Prostate gland (tissue), 2 donors: ENCODE results near the gene OSCP1. TPM values are rescaled to one million over a fixed set of nuclear protein-coding genes. Genes with fewer than 3 reads are reported as not detected.
"Not testable (repeated sequence)": the region's sequence is repeated elsewhere in the genome, so short reads cannot be mapped to it uniquely, and the experiment has no call there.

Source experiments
- DNase-seq: peaks from one replicate; pipeline ENCODE4 v3.0.0-alpha.2; 2019; ENCODE audit warnings: low spot score
- H3K27ac ChIP-seq, 2 donors: fragments of 200-600 bp; sonication (generic); 2 replicates each; pipeline ENCODE4 v1.5.1; 2017 to 2019
- H3K27me3 ChIP-seq: fragments of 200-600 bp; sonication (generic); replicated peaks from 2 replicates; pipeline ENCODE4 v1.5.1; 2019; ENCODE audit not compliant: insufficient read depth
- H3K36me3 ChIP-seq, 2 donors: fragments of 200-600 bp; sonication (generic); 1 replicate in 1 of 2; 2 replicates in 1 of 2; pipeline versions ENCODE4 v1.5.1 to v1.8.1; 2017 to 2019
- H3K4me1 ChIP-seq: fragments of 200-600 bp; sonication (generic); replicated peaks from 2 replicates; pipeline ENCODE4 v1.5.1; 2019
- H3K4me3 ChIP-seq, 2 donors: fragments of 200-600 bp; sonication (generic); 2 replicates each; pipeline ENCODE4 v1.5.1; 2017 to 2019
- H3K9me3 ChIP-seq: fragments of 200-600 bp; sonication (generic); 2 replicates; pipeline ENCODE4 v1.5.1; 2017
- CTCF ChIP-seq, 4 experiments: fragments of 200-600 bp in 2 of 4; fragments of 450-650 bp in 2 of 4; sonication (generic) in 2 of 4; IDR thresholded peaks; 1 replicate in 3 of 4; 2 replicates in 1 of 4; pipeline ENCODE4 v1.5.1; 2016 to 2019; ENCODE audit warnings: antibody characterized with exemption in 4 of 4, mild to moderate bottlenecking in 2 of 4, moderate library complexity in 2 of 4
- POLR2A ChIP-seq: fragments of 450-650 bp; IDR thresholded peaks from one replicate; pipeline ENCODE4 v1.6.1; 2016; ENCODE audit warnings: antibody characterized with exemption, mild to moderate bottlenecking
- POLR2AphosphoS5 ChIP-seq: sonication (generic); formaldehyde crosslinking; IDR thresholded peaks from one replicate; pipeline ENCODE4 v1.6.1; 2017; ENCODE audit warnings: antibody characterized with exemption
- WGBS: methylation state at CpG from one replicate; pipeline ENCODE4 v1.1.5; 2018; 5-methylcytosine and 5-hydroxymethylcytosine counted together
- intact Hi-C: fragments of 100-400 bp; cut with DNase I; formaldehyde crosslinking; loops from one replicate; pipeline ENCODE4 v1.14.2; 2022
- total RNA-seq, 2 donors: library from RNA; depleted of rRNA; stranded (reverse); fragments of >200 nt; gene quantifications; one replicate each; pipeline ENCODE4 v1.1.0, GENCODE V29; 2016

OSCP1 gene
- 10 to 100 TPM; 16.7 to 25.6 TPM for total RNA-seq

- Histone ChIP-seq H3K36me3 (peaks cover 0 to 3% of the 10 kb centered on the region in 2 donors), H3K27ac (peak within 1 kb of the TSS; percentile 95 to 98), H3K4me3 (peak within 1 kb of the TSS; percentile 48 to 67), H3K4me1 (no peaks in the 10 kb centered on the region), H3K27me3 (no peaks in the 10 kb centered on the region), H3K9me3 (no peaks in the 10 kb centered on the region)
- intact Hi-C loops = no loop called here
- DNase-seq = peak; percentile 96
- TF ChIP-seq POLR2A = peak; percentile 91
- TF ChIP-seq POLR2AphosphoS5 = peak; percentile 97
- TF ChIP-seq CTCF (IDR thresholded peaks at IDR 0.05) = no peak
- under 1% methylated on average over 41 of the region's 48 CpGs for WGBS
Measured at GRCh38 chr1:36450270-36450918, at the start of gene OSCP1. Gene OSCP1, minus strand, starts transcription at chr1:36450451. Its CDS starts 82 bp downstream, at chr1:36450369.

- H3K27ac ChIP-seq = no peak overlapping the region
- no peaks in the 10 kb centered on the region for H3K36me3 ChIP-seq
- TF ChIP-seq POLR2A (no peak), POLR2AphosphoS5 (no peak), CTCF (IDR thresholded peaks at IDR 0.05) (no peak)
- 65% methylated on average over 2 of the region's 2 CpGs for WGBS
- intact Hi-C loops = no loop called here
- H3K9me3 ChIP-seq = no peaks in the 10 kb centered on the region
- H3K4me1 ChIP-seq = no peaks in the 10 kb centered on the region
- no peaks in the 10 kb centered on the region for H3K27me3 ChIP-seq
- no peak for DNase-seq
- no peak overlapping the region for H3K4me3 ChIP-seq
Measured at GRCh38 chr1:36497207-36497606, 47.0 kb upstream of the OSCP1 start.

- Histone ChIP-seq H3K36me3 (no peaks in the 10 kb centered on the region), H3K9me3 (no peaks in the 10 kb centered on the region), H3K27ac (no peak overlapping the region), H3K27me3 (no peaks in the 10 kb centered on the region), H3K4me3 (no peak overlapping the region), H3K4me1 (no peaks in the 10 kb centered on the region)
- 92% methylated on average over 5 of the region's 5 CpGs for WGBS
- TF ChIP-seq POLR2AphosphoS5 = no peak
- TF ChIP-seq CTCF (IDR thresholded peaks at IDR 0.05) = no peak
- no peak for TF ChIP-seq POLR2A
- intact Hi-C loops = no loop called here
- DNase-seq = no peak
Measured at GRCh38 chr1:36494971-36495370, 44.7 kb upstream of the OSCP1 start.

GRCh38 chr1:36493524-36493923 lies 43.3 kb upstream of the OSCP1 start:
- no peak for TF ChIP-seq POLR2AphosphoS5
- TF ChIP-seq POLR2A = no peak
- TF ChIP-seq CTCF (IDR thresholded peaks at IDR 0.05) = no peak
- H3K27ac ChIP-seq = no peak overlapping the region
- H3K27me3 ChIP-seq = no peaks in the 10 kb centered on the region
- no peak for DNase-seq
- intact Hi-C loops = no loop called here
- no peaks in the 10 kb centered on the region for H3K36me3 ChIP-seq
- no peaks in the 10 kb centered on the region for H3K4me1 ChIP-seq
- 90% methylated on average over 9 of the region's 9 CpGs for WGBS
- H3K4me3 ChIP-seq = no peak overlapping the region
- H3K9me3 ChIP-seq = no peaks in the 10 kb centered on the region

GRCh38 chr1:36492491-36492890 lies 42.2 kb upstream of the OSCP1 start:
- Histone ChIP-seq H3K9me3 (no peaks in the 10 kb centered on the region), H3K36me3 (no peaks in the 10 kb centered on the region), H3K4me1 (no peaks in the 10 kb centered on the region), H3K4me3 (no peak overlapping the region), H3K27me3 (no peaks in the 10 kb centered on the region), H3K27ac (no peak overlapping the region)
- no peak for DNase-seq
- TF ChIP-seq POLR2AphosphoS5 (no peak), CTCF (IDR thresholded peaks at IDR 0.05) (no peak), POLR2A (no peak)
- intact Hi-C loops = no loop called here
- 49% methylated on average over 9 of the region's 9 CpGs for WGBS

- H3K36me3 ChIP-seq, H3K27me3 ChIP-seq, H3K27ac ChIP-seq, intact Hi-C loops, H3K4me1 ChIP-seq, DNase-seq, H3K9me3 ChIP-seq, H3K4me3 ChIP-seq: not testable (repeated sequence)
- WGBS = 64% methylated on average over 10 of the region's 10 CpGs
Measured at GRCh38 chr1:36489258-36490051, 39.2 kb upstream of the OSCP1 start.
